ENCODE measurements around the gene NXF1.
"Not testable (repeated sequence)": the region's sequence is repeated elsewhere in the genome, so short reads cannot be mapped to it uniquely, and the experiment has no call there.

Gene NXF1

GRCh38 chr11:62805076-62805892, at the start of gene NXF1:
NXF1 (minus strand) TSS chr11:62805440; CDS start chr11:62805356, 84 bp downstream.
- peak; percentile 46 for DNase-seq

GRCh38 chr11:62854013-62854824, 49.0 kb upstream of the NXF1 start:
- DNase-seq, result no peak

GRCh38 chr11:62853279-62853965, 48.2 kb upstream of the NXF1 start:
- DNase-seq, result no peak

GRCh38 chr11:62852523-62853188, 47.4 kb upstream of the NXF1 start:
- no peak for DNase-seq

- no peak for DNase-seq
These were observed 46.7 kb upstream of the NXF1 start for GRCh38 chr11:62851807-62852522.

- DNase-seq, result no peak
These were observed 45.9 kb upstream of the NXF1 start for GRCh38 chr11:62850911-62851806.

- no peak for DNase-seq
These were observed 42.6 kb upstream of the NXF1 start for GRCh38 chr11:62847767-62848314.

- DNase-seq, result no peak
These were observed 40.9 kb upstream of the NXF1 start for GRCh38 chr11:62846177-62846576.

GRCh38 chr11:62844154-62844553, 38.9 kb upstream of the NXF1 start:
- no peak for DNase-seq

- no peak for DNase-seq
These were observed 38.2 kb upstream of the NXF1 start for GRCh38 chr11:62843466-62843865.

GRCh38 chr11:62842891-62843290, 37.7 kb upstream of the NXF1 start:
- not testable (repeated sequence) for DNase-seq

- DNase-seq, result no peak
These were observed 37.0 kb upstream of the NXF1 start for GRCh38 chr11:62842171-62842741.

- peak; percentile 90 for DNase-seq
These were observed 36.3 kb upstream of the NXF1 start for GRCh38 chr11:62841361-62842170.

- DNase-seq, result not testable (repeated sequence)
These were observed 35.6 kb upstream of the NXF1 start for GRCh38 chr11:62840721-62841360.

GRCh38 chr11:62839050-62839945, 34.1 kb upstream of the NXF1 start, which contains the start of gene WDR74:
WDR74 (minus strand) TSS chr11:62839590; CDS start chr11:62839570, 20 bp downstream.
- peak; percentile 57 for DNase-seq

GRCh38 chr11:62835336-62835735, 30.1 kb upstream of the NXF1 start:
- no peak for DNase-seq

GRCh38 chr11:62832336-62833234, 27.3 kb upstream of the NXF1 start, which contains the start of gene TEX54:
TEX54 (minus strand) TSS chr11:62832841.
- DNase-seq, result no peak

Measured in NCI-H187 treated with DMSO at 0.1 percent for 48 hours (cell line).